Measurements from ENCODE around the gene RET.
"Not testable (repeated sequence)": the region's sequence is repeated elsewhere in the genome, so short reads cannot be mapped to it uniquely, and the experiment has no call there.

Gene RET

DNA sequence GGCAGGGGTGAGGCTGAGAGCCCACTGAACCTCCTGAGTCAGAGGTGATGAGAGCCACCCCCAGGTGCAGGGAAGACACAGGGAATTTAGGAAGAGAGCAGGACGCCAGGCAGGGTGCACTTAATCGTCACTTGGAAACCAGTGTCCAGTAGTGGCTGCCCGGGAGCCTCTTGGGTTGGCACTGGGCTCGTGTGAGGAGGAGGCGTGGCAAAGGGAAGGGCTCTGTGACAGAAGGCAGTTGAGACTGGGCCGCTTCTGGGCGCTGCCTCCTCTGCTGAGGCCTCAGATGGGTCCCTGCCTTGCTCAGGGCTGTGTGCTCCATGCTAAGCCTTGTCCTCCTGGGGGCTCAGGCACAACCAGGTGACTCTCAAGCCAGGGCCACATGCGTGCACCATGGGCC lies 13.3 kb downstream of the RET start:
- no peak for DNase-seq (ENCODE audit: low read depth, low spot score)
- Histone ChIP-seq H3K36me3 (ENCODE audit: insufficient read depth, insufficient read length, low read length) (no peaks in the 10 kb centered on the region), H3K9ac (ENCODE audit: insufficient read length, low read depth) (no peak overlapping the region), H3K27me3 (ENCODE audit: insufficient read depth, insufficient read length) (no peaks in the 10 kb centered on the region), H3K4me3 (ENCODE audit: insufficient read length, low read depth) (no peak overlapping the region), H3K4me1 (ENCODE audit: insufficient read depth, insufficient read length) (peaks cover 3% of the 10 kb centered on the region), H3K9me3 (ENCODE audit: insufficient read depth, low read length) (no peaks in the 10 kb centered on the region)
- no peak for TF ChIP-seq YY1 (IDR thresholded peaks at IDR 0.05; ENCODE audit: insufficient read depth, insufficient read length)
- TF ChIP-seq SUZ12 (IDR thresholded peaks at IDR 0.05; ENCODE audit: extremely low read depth, insufficient read depth, insufficient read length) = no peak
- no peak for TF ChIP-seq ZNF274 (IDR thresholded peaks at IDR 0.05; ENCODE audit: low read depth, low read length)

DNA sequence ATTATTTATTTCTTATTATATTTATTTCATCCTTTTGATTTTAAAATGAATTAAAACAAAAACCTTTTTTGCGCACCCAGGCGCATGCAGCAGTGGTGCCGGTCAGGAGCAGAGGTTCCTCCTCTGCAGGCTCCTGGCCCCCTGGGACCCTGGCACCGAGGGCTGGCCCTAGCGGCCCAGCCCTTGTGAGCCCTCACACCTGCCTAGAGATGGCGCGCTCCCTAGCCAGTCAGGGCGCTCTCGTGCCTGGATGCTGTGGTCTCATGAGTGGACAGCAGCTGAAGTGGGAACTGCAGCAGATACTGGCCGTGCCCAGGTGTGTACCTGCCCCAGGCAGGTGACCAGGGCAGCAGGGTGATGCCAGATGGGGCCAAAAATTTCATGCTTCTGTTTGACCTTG lies 13.8 kb downstream of the RET start:
- H3K9me3 ChIP-seq (ENCODE audit: insufficient read depth, low read length) = no peaks in the 10 kb centered on the region
- H3K4me3 ChIP-seq (ENCODE audit: insufficient read length, low read depth) = no peak overlapping the region
- no peak overlapping the region for H3K9ac ChIP-seq (ENCODE audit: insufficient read length, low read depth)
- H3K4me1 ChIP-seq (ENCODE audit: insufficient read depth, insufficient read length) = peaks cover 3% of the 10 kb centered on the region
- TF ChIP-seq YY1 (IDR thresholded peaks at IDR 0.05; ENCODE audit: insufficient read depth, insufficient read length) (no peak), ZNF274 (IDR thresholded peaks at IDR 0.05; ENCODE audit: low read depth, low read length) (no peak), SUZ12 (IDR thresholded peaks at IDR 0.05; ENCODE audit: extremely low read depth, insufficient read depth, insufficient read length) (no peak)
- DNase-seq (ENCODE audit: low read depth, low spot score) = no peak
- H3K36me3 ChIP-seq (ENCODE audit: insufficient read depth, insufficient read length, low read length) = no peaks in the 10 kb centered on the region
- no peaks in the 10 kb centered on the region for H3K27me3 ChIP-seq (ENCODE audit: insufficient read depth, insufficient read length)

DNA sequence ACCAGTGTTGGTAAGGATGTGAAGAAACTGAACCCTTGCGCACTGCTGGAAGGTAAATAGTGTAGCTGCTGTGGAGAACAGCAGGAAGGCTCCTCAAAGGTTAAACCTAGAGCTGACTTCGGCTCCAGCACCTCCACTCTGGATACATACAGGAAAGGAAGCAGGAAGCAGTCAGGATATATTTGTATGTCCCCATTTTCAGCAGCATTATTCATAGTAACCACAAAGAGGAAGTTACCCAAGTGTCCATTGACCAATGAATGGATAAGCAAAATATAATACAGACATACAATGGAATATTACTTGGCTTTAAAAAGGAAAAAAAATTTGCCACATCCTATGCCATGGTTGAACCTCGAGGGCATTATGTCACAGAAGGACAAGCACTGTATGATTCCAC lies 15.0 kb downstream of the RET start:
- DNase-seq (ENCODE audit: low read depth, low spot score) = no peak
- peaks cover 3% of the 10 kb centered on the region for H3K4me1 ChIP-seq (ENCODE audit: insufficient read depth, insufficient read length)
- no peak for TF ChIP-seq YY1 (IDR thresholded peaks at IDR 0.05; ENCODE audit: insufficient read depth, insufficient read length)
- no peak for TF ChIP-seq ZNF274 (IDR thresholded peaks at IDR 0.05; ENCODE audit: low read depth, low read length)
- H3K36me3 ChIP-seq (ENCODE audit: insufficient read depth, insufficient read length, low read length) = no peaks in the 10 kb centered on the region
- no peaks in the 10 kb centered on the region for H3K27me3 ChIP-seq (ENCODE audit: insufficient read depth, insufficient read length)
- no peak overlapping the region for H3K9ac ChIP-seq (ENCODE audit: insufficient read length, low read depth)
- no peak overlapping the region for H3K4me3 ChIP-seq (ENCODE audit: insufficient read length, low read depth)
- no peaks in the 10 kb centered on the region for H3K9me3 ChIP-seq (ENCODE audit: insufficient read depth, low read length)

DNA sequence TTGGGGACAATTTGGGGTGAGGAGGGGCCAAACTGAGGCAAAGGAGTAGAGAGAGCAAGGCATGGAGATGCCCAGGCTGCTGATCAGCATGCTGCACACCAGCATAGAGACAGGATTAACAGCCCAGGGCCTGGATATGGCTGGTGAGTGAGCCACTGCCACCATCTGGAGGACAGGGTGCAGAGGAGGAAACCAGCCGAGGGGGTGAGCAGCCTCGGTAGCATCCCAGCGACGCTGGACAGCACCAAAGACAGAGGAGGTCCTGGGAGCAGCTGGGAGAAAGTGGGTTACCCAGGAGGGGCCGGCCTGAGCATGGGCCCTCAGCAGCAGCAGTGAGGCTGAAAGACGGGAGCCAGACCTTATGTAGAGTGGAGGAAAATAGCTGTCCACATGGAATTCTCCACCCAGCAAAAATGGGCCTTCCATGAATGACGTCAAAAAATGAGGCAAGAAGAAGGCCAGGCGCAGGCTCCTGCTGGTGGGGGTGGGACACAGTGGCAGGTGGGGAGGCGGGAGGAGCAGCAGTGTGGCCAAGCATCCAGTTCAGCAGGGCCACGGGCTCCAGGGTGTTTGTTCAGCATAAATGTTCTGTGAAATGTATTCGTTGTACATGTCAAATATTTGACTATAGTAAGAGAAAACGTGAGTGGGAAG lies 16.7 kb downstream of the RET start:
- H3K27me3 ChIP-seq (ENCODE audit: insufficient read depth, insufficient read length) = no peaks in the 10 kb centered on the region
- TF ChIP-seq SUZ12 (IDR thresholded peaks at IDR 0.05; ENCODE audit: extremely low read depth, insufficient read depth, insufficient read length) = no peak
- no peak for TF ChIP-seq YY1 (IDR thresholded peaks at IDR 0.05; ENCODE audit: insufficient read depth, insufficient read length)
- TF ChIP-seq ZNF274 (IDR thresholded peaks at IDR 0.05; ENCODE audit: low read depth, low read length) = no peak
- H3K9me3 ChIP-seq (ENCODE audit: insufficient read depth, low read length) = no peaks in the 10 kb centered on the region
- no peaks in the 10 kb centered on the region for H3K36me3 ChIP-seq (ENCODE audit: insufficient read depth, insufficient read length, low read length)
- peaks cover 3% of the 10 kb centered on the region for H3K4me1 ChIP-seq (ENCODE audit: insufficient read depth, insufficient read length)
- no peak overlapping the region for H3K9ac ChIP-seq (ENCODE audit: insufficient read length, low read depth)
- DNase-seq (ENCODE audit: low read depth, low spot score) = no peak
- no peak overlapping the region for H3K4me3 ChIP-seq (ENCODE audit: insufficient read length, low read depth)

DNA sequence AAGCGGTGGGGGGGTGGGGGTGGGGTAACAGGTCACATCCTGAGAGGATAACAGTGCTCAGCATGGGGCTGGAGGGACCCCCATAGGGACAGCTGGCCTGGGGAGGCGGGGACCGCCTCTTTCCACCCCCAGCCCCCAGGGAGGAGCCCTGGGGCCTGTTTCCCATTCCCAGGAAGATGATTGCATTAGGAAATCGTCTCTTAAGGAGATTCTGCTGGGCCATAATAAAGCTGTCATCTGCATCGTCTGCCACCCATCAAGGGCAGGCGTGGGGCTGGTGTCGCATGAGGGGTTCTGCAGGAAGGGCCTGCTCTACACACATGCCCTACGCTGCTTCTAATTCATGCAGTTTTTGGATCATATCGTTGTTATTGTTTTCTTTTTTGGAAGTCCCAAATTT lies 17.2 kb downstream of the RET start:
- no peaks in the 10 kb centered on the region for H3K27me3 ChIP-seq (ENCODE audit: insufficient read depth, insufficient read length)
- no peak overlapping the region for H3K9ac ChIP-seq (ENCODE audit: insufficient read length, low read depth)
- TF ChIP-seq ZNF274 (IDR thresholded peaks at IDR 0.05; ENCODE audit: low read depth, low read length) = no peak
- TF ChIP-seq SUZ12 (IDR thresholded peaks at IDR 0.05; ENCODE audit: extremely low read depth, insufficient read depth, insufficient read length) = no peak
- TF ChIP-seq YY1 (IDR thresholded peaks at IDR 0.05; ENCODE audit: insufficient read depth, insufficient read length) = no peak
- peaks cover under 1% of the 10 kb centered on the region for H3K4me1 ChIP-seq (ENCODE audit: insufficient read depth, insufficient read length)
- no peaks in the 10 kb centered on the region for H3K9me3 ChIP-seq (ENCODE audit: insufficient read depth, low read length)
- H3K36me3 ChIP-seq (ENCODE audit: insufficient read depth, insufficient read length, low read length) = no peaks in the 10 kb centered on the region
- no peak overlapping the region for H3K4me3 ChIP-seq (ENCODE audit: insufficient read length, low read depth)
- DNase-seq (ENCODE audit: low read depth, low spot score) = no peak

DNA sequence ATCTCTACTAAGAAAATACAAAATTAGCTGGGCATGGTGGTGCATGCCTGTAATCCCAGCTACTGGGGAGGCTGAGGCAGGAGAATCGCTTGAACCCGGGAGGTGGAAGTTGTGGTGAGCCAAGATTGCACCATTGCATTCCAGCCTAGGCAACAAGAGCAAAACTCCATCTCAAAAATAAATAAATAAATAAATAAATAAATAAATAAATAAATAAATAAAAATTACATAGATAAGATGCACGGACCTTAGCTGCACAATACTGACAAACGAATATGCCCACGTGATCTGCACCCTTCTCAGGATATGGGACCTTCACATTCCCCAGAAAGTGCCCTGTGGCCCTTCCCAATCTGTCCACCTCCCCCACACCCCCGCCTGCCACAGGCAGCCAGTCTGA lies 22.5 kb downstream of the RET start:
- not testable (repeated sequence) for H3K27me3 ChIP-seq (ENCODE audit: insufficient read depth, insufficient read length); H3K9me3 ChIP-seq (ENCODE audit: insufficient read depth, low read length); H3K36me3 ChIP-seq (ENCODE audit: insufficient read depth, insufficient read length, low read length)

DNA sequence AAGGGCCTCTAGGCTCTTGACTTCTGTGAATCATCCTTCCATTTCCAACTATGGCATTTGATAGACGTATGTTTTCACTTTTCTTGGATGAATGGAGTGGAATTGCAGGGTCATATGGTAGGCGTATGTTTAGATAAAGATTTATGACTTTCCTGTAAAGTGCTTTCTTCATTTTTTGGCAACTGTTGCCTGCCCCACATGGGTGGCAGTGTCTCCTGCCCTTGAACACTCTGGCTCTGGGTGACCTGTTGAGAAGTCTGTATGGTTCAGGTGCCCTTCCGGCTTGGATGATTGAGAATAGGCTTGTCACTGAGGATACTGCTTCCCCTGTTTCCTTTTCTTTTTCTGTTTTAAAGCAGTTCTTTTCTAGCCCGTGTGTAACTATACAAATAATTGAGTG lies 23.1 kb downstream of the RET start:
- TF ChIP-seq ZNF274 (IDR thresholded peaks at IDR 0.05; ENCODE audit: low read depth, low read length) = no peak
- TF ChIP-seq SUZ12 (IDR thresholded peaks at IDR 0.05; ENCODE audit: extremely low read depth, insufficient read depth, insufficient read length) = no peak
- no peak for TF ChIP-seq YY1 (IDR thresholded peaks at IDR 0.05; ENCODE audit: insufficient read depth, insufficient read length)
- Histone ChIP-seq H3K4me3 (ENCODE audit: insufficient read length, low read depth) (no peak overlapping the region), H3K27me3 (ENCODE audit: insufficient read depth, insufficient read length) (no peaks in the 10 kb centered on the region), H3K9me3 (ENCODE audit: insufficient read depth, low read length) (no peaks in the 10 kb centered on the region), H3K9ac (ENCODE audit: insufficient read length, low read depth) (no peak overlapping the region), H3K4me1 (ENCODE audit: insufficient read depth, insufficient read length) (peaks cover 7% of the 10 kb centered on the region), H3K36me3 (ENCODE audit: insufficient read depth, insufficient read length, low read length) (no peaks in the 10 kb centered on the region)
- DNase-seq (ENCODE audit: low read depth, low spot score) = no peak

More for the DNA sequence above, 22.5 kb downstream of the RET start:
- H3K9ac ChIP-seq (ENCODE audit: insufficient read length, low read depth); H3K4me3 ChIP-seq (ENCODE audit: insufficient read length, low read depth); DNase-seq (ENCODE audit: low read depth, low spot score); H3K4me1 ChIP-seq (ENCODE audit: insufficient read depth, insufficient read length): not testable (repeated sequence)

DNA sequence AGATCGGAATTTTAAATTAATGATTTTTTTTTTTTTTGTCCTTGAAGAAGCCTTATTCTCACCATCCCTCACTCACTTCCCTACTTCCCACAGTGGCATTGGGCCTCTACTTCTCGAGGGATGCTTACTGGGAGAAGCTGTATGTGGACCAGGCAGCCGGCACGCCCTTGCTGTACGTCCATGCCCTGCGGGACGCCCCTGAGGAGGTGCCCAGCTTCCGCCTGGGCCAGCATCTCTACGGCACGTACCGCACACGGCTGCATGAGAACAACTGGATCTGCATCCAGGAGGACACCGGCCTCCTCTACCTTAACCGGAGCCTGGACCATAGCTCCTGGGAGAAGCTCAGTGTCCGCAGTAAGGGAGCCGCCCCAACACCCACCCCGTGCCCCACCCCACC lies 23.5 kb downstream of the RET start:
- Histone ChIP-seq H3K4me3 (ENCODE audit: insufficient read length, low read depth) (no peak overlapping the region), H3K27me3 (ENCODE audit: insufficient read depth, insufficient read length) (no peaks in the 10 kb centered on the region), H3K9me3 (ENCODE audit: insufficient read depth, low read length) (no peaks in the 10 kb centered on the region), H3K36me3 (ENCODE audit: insufficient read depth, insufficient read length, low read length) (no peaks in the 10 kb centered on the region), H3K9ac (ENCODE audit: insufficient read length, low read depth) (no peak overlapping the region), H3K4me1 (ENCODE audit: insufficient read depth, insufficient read length) (peaks cover 7% of the 10 kb centered on the region)
- no peak for DNase-seq (ENCODE audit: low read depth, low spot score)
- no peak for TF ChIP-seq SUZ12 (IDR thresholded peaks at IDR 0.05; ENCODE audit: extremely low read depth, insufficient read depth, insufficient read length)
- TF ChIP-seq ZNF274 (IDR thresholded peaks at IDR 0.05; ENCODE audit: low read depth, low read length) = no peak
- no peak for TF ChIP-seq YY1 (IDR thresholded peaks at IDR 0.05; ENCODE audit: insufficient read depth, insufficient read length)
